ENCODE results near the gene FILIP1L. TPM values are rescaled to one million over a fixed set of nuclear protein-coding genes. Genes with fewer than 3 reads are reported as not detected.

FILIP1L gene
- total and polyA plus RNA-seq, 2 donors from 2014 or later, result 5.5 to 25.5 TPM

DNA sequence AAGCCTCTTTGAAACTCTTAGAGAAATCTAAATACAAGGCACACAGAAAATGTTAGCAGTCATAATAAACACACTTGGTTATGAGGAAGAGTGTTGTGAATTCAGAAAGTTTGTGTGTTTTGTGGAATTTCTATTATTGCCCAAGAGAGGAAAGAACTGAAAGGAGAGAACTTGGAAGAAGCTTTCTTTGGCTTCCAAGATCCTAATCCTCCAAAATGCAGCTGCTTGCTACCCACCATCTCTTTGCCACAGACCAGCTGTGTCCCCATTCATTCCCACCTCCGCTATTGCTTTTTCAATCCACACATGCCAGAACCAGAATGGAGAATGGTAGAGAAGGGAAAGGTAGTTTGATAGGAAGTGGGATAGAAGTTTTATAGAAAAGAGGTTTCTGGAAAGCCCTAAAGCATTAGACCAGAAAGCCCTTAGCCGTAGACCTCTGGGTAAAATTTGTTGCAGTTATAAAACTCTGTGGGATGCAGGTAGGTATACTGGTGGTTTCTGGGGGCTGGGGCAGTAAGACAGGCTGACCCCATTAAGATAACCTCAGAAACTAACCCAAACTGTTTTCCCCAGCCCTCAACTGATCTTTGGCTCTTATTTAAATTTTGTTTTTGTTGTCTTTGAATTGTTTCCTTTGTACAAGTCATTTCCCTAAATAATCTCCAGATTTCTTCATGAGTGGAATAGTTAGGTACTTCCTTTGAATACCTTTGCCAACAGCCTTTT is 108.5 kb downstream of the FILIP1L start:
- H3K4me3 ChIP-seq (ENCODE audit: low read length in 3 of 3), result no peak overlapping the region
- TF ChIP-seq, protein P1, sequence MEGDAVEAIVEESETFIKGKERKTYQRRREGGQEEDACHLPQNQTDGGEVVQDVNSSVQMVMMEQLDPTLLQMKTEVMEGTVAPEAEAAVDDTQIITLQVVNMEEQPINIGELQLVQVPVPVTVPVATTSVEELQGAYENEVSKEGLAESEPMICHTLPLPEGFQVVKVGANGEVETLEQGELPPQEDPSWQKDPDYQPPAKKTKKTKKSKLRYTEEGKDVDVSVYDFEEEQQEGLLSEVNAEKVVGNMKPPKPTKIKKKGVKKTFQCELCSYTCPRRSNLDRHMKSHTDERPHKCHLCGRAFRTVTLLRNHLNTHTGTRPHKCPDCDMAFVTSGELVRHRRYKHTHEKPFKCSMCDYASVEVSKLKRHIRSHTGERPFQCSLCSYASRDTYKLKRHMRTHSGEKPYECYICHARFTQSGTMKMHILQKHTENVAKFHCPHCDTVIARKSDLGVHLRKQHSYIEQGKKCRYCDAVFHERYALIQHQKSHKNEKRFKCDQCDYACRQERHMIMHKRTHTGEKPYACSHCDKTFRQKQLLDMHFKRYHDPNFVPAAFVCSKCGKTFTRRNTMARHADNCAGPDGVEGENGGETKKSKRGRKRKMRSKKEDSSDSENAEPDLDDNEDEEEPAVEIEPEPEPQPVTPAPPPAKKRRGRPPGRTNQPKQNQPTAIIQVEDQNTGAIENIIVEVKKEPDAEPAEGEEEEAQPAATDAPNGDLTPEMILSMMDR (IDR thresholded peaks at IDR 0.05; ENCODE audit: borderline replicate concordance, extremely low read depth, insufficient read depth), result no peak
- H3K9me3 ChIP-seq (ENCODE audit: control insufficient read depth in 2 of 3, insufficient read depth in 1 of 3, low read length in 3 of 3), result no peaks in the 10 kb centered on the region
- H3K27ac ChIP-seq (ENCODE audit: low read depth in 2 of 2, low read length in 2 of 2), result peak overlapping the region in 1 of 2 donors; percentile 44
- no peak for DNase-seq
- H3K36me3 ChIP-seq (ENCODE audit: control insufficient read depth in 2 of 3, insufficient read depth in 3 of 3, low read length in 3 of 3), result no peaks in the 10 kb centered on the region
- peaks cover 9 to 22% (median 10%) of the 10 kb centered on the region in 3 donors for H3K4me1 ChIP-seq (ENCODE audit: control insufficient read depth in 2 of 3, insufficient read depth in 2 of 3, low read depth in 1 of 3, low read length in 3 of 3)
- intact Hi-C loops (cut with DNase I), result no loop called here
- no peaks in the 10 kb centered on the region for H3K27me3 ChIP-seq (ENCODE audit: control insufficient read depth, insufficient read depth, low read length)
- H3K9ac ChIP-seq (ENCODE audit: low read length in 3 of 3), result no peak overlapping the region
- FAIRE-seq, result no peak

DNA sequence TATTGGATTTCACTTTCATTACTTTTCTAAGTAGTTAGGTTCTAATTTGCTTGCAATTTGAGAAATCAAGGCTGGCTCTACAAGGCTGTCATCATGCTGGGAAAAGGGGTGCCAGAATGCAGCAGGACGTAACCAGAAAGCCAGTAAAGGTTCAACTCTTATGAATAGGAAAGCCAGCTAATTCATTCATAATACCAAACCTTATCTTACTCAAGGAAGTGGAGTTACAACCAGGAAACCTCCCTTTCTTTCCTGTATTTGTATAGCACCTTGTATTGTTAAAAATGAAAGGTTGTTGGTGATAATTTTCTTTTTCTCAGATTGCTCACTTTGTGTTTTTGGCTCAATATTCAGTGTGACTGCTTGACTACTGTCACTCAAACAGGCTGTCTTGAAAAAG is 109.4 kb downstream of the FILIP1L start:
- intact Hi-C loops (cut with DNase I), result no loop called here
- Histone ChIP-seq H3K36me3 (ENCODE audit: control insufficient read depth in 2 of 3, insufficient read depth in 3 of 3, low read length in 3 of 3) (no peaks in the 10 kb centered on the region), H3K4me3 (ENCODE audit: low read length in 3 of 3) (no peak overlapping the region), H3K27me3 (ENCODE audit: control insufficient read depth, insufficient read depth, low read length) (no peaks in the 10 kb centered on the region), H3K9ac (ENCODE audit: low read length in 3 of 3) (no peak overlapping the region), H3K27ac (ENCODE audit: low read depth in 2 of 2, low read length in 2 of 2) (no peak overlapping the region), H3K9me3 (ENCODE audit: control insufficient read depth in 2 of 3, insufficient read depth in 1 of 3, low read length in 3 of 3) (no peaks in the 10 kb centered on the region), H3K4me1 (ENCODE audit: control insufficient read depth in 2 of 3, insufficient read depth in 2 of 3, low read depth in 1 of 3, low read length in 3 of 3) (peaks cover 9 to 22% (median 10%) of the 10 kb centered on the region in 3 donors)
- TF ChIP-seq, protein P1 (IDR thresholded peaks at IDR 0.05; ENCODE audit: borderline replicate concordance, extremely low read depth, insufficient read depth), result no peak
- DNase-seq (no peak), FAIRE-seq (no peak)

DNA sequence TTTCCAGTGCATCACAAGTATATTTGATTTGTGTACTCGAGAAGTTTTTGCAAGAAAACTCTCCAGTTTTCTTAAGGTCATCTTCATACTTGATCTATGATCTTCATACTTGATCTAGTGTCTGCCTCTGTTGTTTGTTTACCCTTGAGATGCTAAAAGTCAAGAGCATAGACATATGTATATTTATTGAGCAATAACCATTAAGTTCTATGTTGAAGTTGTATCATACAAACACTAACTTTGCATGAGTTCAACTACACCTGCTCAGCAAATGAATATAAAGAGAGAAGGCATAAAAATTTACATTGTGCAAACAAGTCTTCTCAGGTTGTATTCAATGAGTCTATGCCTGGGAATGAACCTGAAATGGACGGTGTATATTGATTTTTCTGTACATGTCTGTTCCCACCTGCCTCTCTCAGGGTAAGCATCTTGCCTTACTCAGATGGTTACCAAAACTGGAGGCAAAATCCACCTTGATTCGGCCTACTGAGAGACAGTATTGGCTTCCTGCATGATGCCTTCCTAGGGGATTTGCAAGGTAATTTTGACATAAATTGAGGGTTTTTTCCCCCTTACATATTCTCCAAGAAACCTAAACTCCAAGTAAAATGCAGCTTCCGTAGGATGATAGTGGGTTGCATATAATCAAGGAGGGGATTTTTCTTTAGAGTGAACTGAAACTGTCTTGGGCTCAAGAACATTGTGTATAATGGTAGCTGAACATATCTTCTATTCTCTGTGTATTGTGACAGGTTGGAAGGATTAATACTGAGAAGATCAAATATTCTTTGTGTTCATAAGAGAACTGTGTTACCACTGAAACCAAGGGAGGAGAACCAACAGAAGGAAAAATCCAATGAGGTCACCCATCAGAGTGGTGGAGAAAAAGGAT is 110.4 kb downstream of the FILIP1L start:
- FAIRE-seq (no peak), DNase-seq (no peak)
- no peak overlapping the region for H3K4me3 ChIP-seq (ENCODE audit: low read length in 3 of 3)
- H3K9ac ChIP-seq (ENCODE audit: low read length in 3 of 3), result no peak overlapping the region
- no peak overlapping the region for H3K27ac ChIP-seq (ENCODE audit: low read depth in 2 of 2, low read length in 2 of 2)
- no peaks in the 10 kb centered on the region for H3K27me3 ChIP-seq (ENCODE audit: control insufficient read depth, insufficient read depth, low read length)
- intact Hi-C loops (cut with DNase I), result no loop called here
- TF ChIP-seq, protein P1 (IDR thresholded peaks at IDR 0.05; ENCODE audit: borderline replicate concordance, extremely low read depth, insufficient read depth), result no peak
- H3K4me1 ChIP-seq (ENCODE audit: control insufficient read depth in 2 of 3, insufficient read depth in 2 of 3, low read depth in 1 of 3, low read length in 3 of 3), result peaks cover 9 to 22% (median 10%) of the 10 kb centered on the region in 3 donors
- no peaks in the 10 kb centered on the region for H3K36me3 ChIP-seq (ENCODE audit: control insufficient read depth in 2 of 3, insufficient read depth in 3 of 3, low read length in 3 of 3)
- no peaks in the 10 kb centered on the region for H3K9me3 ChIP-seq (ENCODE audit: control insufficient read depth in 2 of 3, insufficient read depth in 1 of 3, low read length in 3 of 3)
